H1 (cell line): ENCODE results near the gene BTBD9. TPM values are rescaled to one million over a fixed set of nuclear protein-coding genes. Genes with fewer than 3 reads are reported as not detected.

Source experiments
- CTCF ChIA-PET: fragments of 300-600 bp; sonication (Branson Sonifier 250); formaldehyde crosslinking; loops from one replicate; lab custom pipeline; 2021; ENCODE audit not compliant: partially characterized antibody; lab: Charles Lee
- POLR2A ChIA-PET: fragments of 300-600 bp; sonication (Branson Sonifier 250); formaldehyde crosslinking; loops from one replicate; lab custom pipeline; 2021; ENCODE audit warnings: inconsistent platforms; ENCODE audit not compliant: partially characterized antibody; lab: Charles Lee
- DNase-seq, 2 experiments: peaks; one replicate each; pipeline versions ENCODE4 v3.0.0 to v3.0.0-alpha.2; 2010 to 2022; ENCODE audit warnings: low spot score in 2 of 2, low read depth in 1 of 2, mixed read lengths in 1 of 2
- FAIRE-seq: peaks from 2 replicates; lab custom pipeline; 2011; peaks lifted over from hg19 to GRCh38; lab: Jason Lieb, UNC
- H2AFZ ChIP-seq: 2 replicates; pipeline ENCODE4 v1.8.1; 2012; ENCODE audit warnings: low read length, inconsistent platforms
- H2AK5ac ChIP-seq: 2 replicates; pipeline ENCODE4 v1.6.1; 2013; ENCODE audit warnings: low read depth, low read length
- H2BK120ac ChIP-seq: replicated peaks from 2 replicates; pipeline ENCODE3; 2013; ENCODE audit warnings: low read depth, low read length, inconsistent platforms
- H2BK12ac ChIP-seq: 2 replicates; pipeline ENCODE4 v1.6.1; 2013; ENCODE audit warnings: low read depth, low read length
- H2BK15ac ChIP-seq: 2 replicates; pipeline ENCODE4 v1.6.1; 2013; ENCODE audit warnings: low read length
- H2BK20ac ChIP-seq: 2 replicates; pipeline ENCODE4 v1.6.1; 2013; ENCODE audit warnings: low read length
- H2BK5ac ChIP-seq: 2 replicates; pipeline ENCODE4 v1.6.1; 2013; ENCODE audit warnings: low read depth, low read length
- H3K14ac ChIP-seq: 2 replicates; pipeline ENCODE4 v1.6.1; 2013; ENCODE audit warnings: inconsistent platforms; ENCODE audit not compliant: insufficient read length
- H3K18ac ChIP-seq: 2 replicates; pipeline ENCODE4 v1.6.1; 2013; ENCODE audit warnings: low read length; ENCODE audit errors: extremely low read depth
- H3K23ac ChIP-seq: 2 replicates; pipeline ENCODE4 v1.6.1; 2013; ENCODE audit warnings: inconsistent platforms; ENCODE audit not compliant: insufficient read length
- H3K23me2 ChIP-seq: 2 replicates; pipeline ENCODE4 v1.6.1; 2013; ENCODE audit warnings: low read depth, low read length
- H3K27ac ChIP-seq: 2 replicates; pipeline ENCODE4 v1.6.1; 2011; ENCODE audit warnings: low read depth, low read length, inconsistent platforms
- H3K27me3 ChIP-seq, 4 experiments: replicated peaks in 1 of 4; 1 replicate in 1 of 4; 2 replicates in 3 of 4; pipeline versions ENCODE4 v1.6.1 to v1.8.1; 2011 to 2013; ENCODE audit warnings: low read length in 3 of 4, mild to moderate bottlenecking in 3 of 4, inconsistent platforms in 2 of 4, mixed read lengths in 2 of 4, moderate library complexity in 1 of 4; ENCODE audit not compliant: control insufficient read depth in 3 of 4, insufficient read depth in 3 of 4; ENCODE audit errors: extremely low read depth in 1 of 4
- H3K36me3 ChIP-seq, 4 experiments: 2 replicates each; pipeline versions ENCODE4 v1.6.1 to v1.8.1; 2011 to 2013; ENCODE audit warnings: mild to moderate bottlenecking in 4 of 4, low read length in 3 of 4, moderate library complexity in 2 of 4, control low read depth in 1 of 4, inconsistent platforms in 1 of 4; ENCODE audit not compliant: insufficient read depth in 4 of 4, control insufficient read depth in 2 of 4
- H3K4ac ChIP-seq: replicated peaks from 2 replicates; pipeline ENCODE3; 2013; ENCODE audit warnings: low read length, low read depth, mixed read lengths, inconsistent platforms; ENCODE audit not compliant: insufficient read length
- H3K4me1 ChIP-seq, 4 experiments: replicated peaks in 1 of 4; 1 replicate in 1 of 4; 2 replicates in 3 of 4; pipeline versions ENCODE4 v1.6.1 to v1.8.1; 2011 to 2013; ENCODE audit warnings: low read length in 3 of 4, inconsistent platforms in 2 of 4, mixed read lengths in 1 of 4; ENCODE audit not compliant: insufficient read depth in 4 of 4, control insufficient read depth in 3 of 4
- H3K4me2 ChIP-seq, 2 experiments: 2 replicates each; pipeline versions ENCODE4 v1.6.1 to v1.8.1; 2011 to 2013; ENCODE audit warnings: low read depth in 2 of 2, low read length in 2 of 2, control low read depth in 1 of 2, inconsistent platforms in 1 of 2, mild to moderate bottlenecking in 1 of 2; ENCODE audit not compliant: insufficient read depth in 1 of 2
- H3K4me3 ChIP-seq, 4 experiments: fragments of 200-600, 300-600 bp in 1 of 4; sonication (generic), shearing (Covaris generic), sonication (Bioruptor Twin) in 1 of 4; 2 replicates each; pipeline versions ENCODE4 v1.5.1 to v1.8.1; 2011 to 2016; ENCODE audit warnings: low read length in 4 of 4, low read depth in 3 of 4, control low read depth in 2 of 4, inconsistent platforms in 2 of 4, mild to moderate bottlenecking in 2 of 4, mixed read lengths in 1 of 4, moderate library complexity in 1 of 4; ENCODE audit not compliant: insufficient read depth in 2 of 4; ENCODE audit errors: extremely low read depth in 1 of 4
- H3K56ac ChIP-seq: replicated peaks from 2 replicates; pipeline ENCODE3; 2013; ENCODE audit warnings: low read depth, mild to moderate bottlenecking, mixed read lengths, low read length, inconsistent platforms; ENCODE audit not compliant: insufficient read length
- H3K79me1 ChIP-seq: 2 replicates; pipeline ENCODE4 v1.6.1; 2013; ENCODE audit warnings: low read depth, low read length, control low read depth
- H3K79me2 ChIP-seq, 2 experiments: 2 replicates each; pipeline versions ENCODE4 v1.6.1 to v1.8.1; 2012 to 2013; ENCODE audit warnings: low read length in 2 of 2, mild to moderate bottlenecking in 2 of 2, inconsistent platforms in 1 of 2; ENCODE audit not compliant: insufficient read depth in 2 of 2, control insufficient read depth in 1 of 2
- H3K9ac ChIP-seq, 4 experiments: replicated peaks in 1 of 4; 1 replicate in 1 of 4; 2 replicates in 3 of 4; pipeline versions ENCODE4 v1.6.1 to v1.8.1; 2011 to 2013; ENCODE audit warnings: low read depth in 3 of 4, low read length in 3 of 4, control low read depth in 2 of 4, mild to moderate bottlenecking in 2 of 4, moderate library complexity in 2 of 4, inconsistent platforms in 1 of 4; ENCODE audit errors: extremely low read depth in 1 of 4
- H3K9me3 ChIP-seq, 2 experiments: 2 replicates each; pipeline versions ENCODE4 v1.6.1 to v1.8.1; 2012 to 2013; ENCODE audit warnings: mild to moderate bottlenecking in 2 of 2, moderate library complexity in 2 of 2, control low read depth in 1 of 2, inconsistent platforms in 1 of 2, low read depth in 1 of 2, low read length in 1 of 2, mixed read lengths in 1 of 2; ENCODE audit not compliant: insufficient read depth in 2 of 2
- H4K20me1 ChIP-seq, 2 experiments: replicated peaks in 1 of 2; 2 replicates each; pipeline versions ENCODE3 to v1.8.1; 2011 to 2013; ENCODE audit warnings: inconsistent platforms in 2 of 2, low read length in 2 of 2, mild to moderate bottlenecking in 1 of 2; ENCODE audit not compliant: insufficient read depth in 2 of 2, control insufficient read depth in 1 of 2
- H4K5ac ChIP-seq: 2 replicates; pipeline ENCODE4 v1.6.1; 2013; ENCODE audit warnings: low read length, low read depth, mixed read lengths, inconsistent platforms; ENCODE audit not compliant: insufficient read length
- H4K8ac ChIP-seq: 2 replicates; pipeline ENCODE4 v1.8.0; 2013; ENCODE audit warnings: mild to moderate bottlenecking, moderate library complexity, low read length, inconsistent platforms; ENCODE audit not compliant: insufficient read depth; ENCODE audit errors: extremely low read depth
- H4K91ac ChIP-seq: replicated peaks from 2 replicates; pipeline ENCODE3; 2013; ENCODE audit warnings: low read length, mixed read lengths, inconsistent platforms; ENCODE audit not compliant: insufficient read length
- HDAC6 ChIP-seq: IDR thresholded peaks from one replicate; pipeline ENCODE4 v1.7.1; 2012; ENCODE audit warnings: low read depth, mild to moderate bottlenecking, inconsistent platforms, low read length, moderate library complexity
- KDM4A ChIP-seq: IDR thresholded peaks from one replicate; pipeline ENCODE4 v1.7.1; 2012; ENCODE audit warnings: low read depth, mild to moderate bottlenecking, moderate library complexity, low read length, inconsistent platforms; ENCODE audit not compliant: severe bottlenecking
- MAFK ChIP-seq: IDR thresholded peaks from 2 replicates; pipeline ENCODE4 v1.6.1; 2012; ENCODE audit warnings: low read depth, mild to moderate bottlenecking, improper control_type of control experiment, low read length
- NANOG ChIP-seq: IDR thresholded peaks from 2 replicates; pipeline ENCODE4 v1.6.1; 2011; ENCODE audit warnings: low read length, low read depth, mild to moderate bottlenecking, inconsistent platforms; ENCODE audit not compliant: insufficient read depth, poor library complexity, severe bottlenecking
- SIRT6 ChIP-seq: IDR thresholded peaks from one replicate; pipeline ENCODE4 v1.7.1; 2012; ENCODE audit warnings: low read length, inconsistent platforms
- SIX5 ChIP-seq: IDR thresholded peaks from 2 replicates; pipeline ENCODE4 v1.6.1; 2011; ENCODE audit warnings: mild to moderate bottlenecking, low read depth, low read length
- SRF ChIP-seq: IDR thresholded peaks from 2 replicates; pipeline ENCODE4 v1.6.1; 2011; ENCODE audit warnings: mild to moderate bottlenecking, low read depth, low read length, moderate library complexity
- TCF12 ChIP-seq: IDR thresholded peaks from 2 replicates; pipeline ENCODE4 v1.6.1; 2011; ENCODE audit warnings: low read depth, mild to moderate bottlenecking, low read length
- WGBS, 2 experiments: shearing (Covaris generic) in 1 of 2; methylation state at CpG; one replicate each; pipeline versions ENCODE4 v1.1.6 to v1.1.7; 2013 to 2015; ENCODE audit warnings: low lambda C conversion rate in 2 of 2, mixed read lengths in 2 of 2, inconsistent platforms in 1 of 2, low coverage in 1 of 2, missing lambda C conversion rate in 1 of 2; ENCODE audit not compliant: insufficient replicate concordance in 2 of 2, insufficient coverage in 1 of 2, insufficient read length in 1 of 2; ENCODE audit errors: extremely low coverage in 1 of 2, missing lambda C conversion rate in 1 of 2; 5-methylcytosine and 5-hydroxymethylcytosine counted together
- polyA plus RNA-seq, 7 experiments: library from polyadenylated mRNA; depleted of rRNA in 3 of 7; stranded (reverse) in 5 of 7; unstranded in 2 of 7; fragments of >200 nt in 5 of 7; fragments of 200-250 nt in 2 of 7; gene quantifications; 1 replicate in 5 of 7; 2 replicates in 1 of 7; 4 replicates in 1 of 7; pipeline versions ENCODE4 v1.2.1 to v1.2.3, GENCODE V29; 2011 to 2013; ENCODE audit warnings: missing spikeins in 2 of 7, mixed read lengths in 2 of 7
- total RNA-seq: library from RNA; stranded (reverse); fragmentation: NEBNext Ultra II Directional; extraction: Animal tissue kit (Norgen Biotek cat#: 25700); gene quantifications from 2 replicates; pipeline ENCODE4 v1.2.1, GENCODE V29; 2021
- TF ChIP-seq, protein P1 (sequence below): IDR thresholded peaks from 2 replicates; pipeline ENCODE4 v1.6.1; 2012; ENCODE audit warnings: inconsistent platforms
- TF ChIP-seq, protein P2 (sequence below), 3 experiments: IDR thresholded peaks; 1 replicate in 2 of 3; 2 replicates in 1 of 3; pipeline versions ENCODE4 v1.5.1 to v1.6.1; 2011; ENCODE audit warnings: low read length in 3 of 3, mild to moderate bottlenecking in 3 of 3, inconsistent platforms in 2 of 3, low read depth in 1 of 3, moderate library complexity in 1 of 3; ENCODE audit not compliant: insufficient read depth in 1 of 3; ENCODE audit errors: control extremely low read depth in 1 of 3

The BTBD9 gene
- total and polyA plus RNA-seq, 2 of the 8 experiments (the other 6 are each of a cell fraction or from before 2014, with no cell fraction given): 0.92 to 4.1 TPM

GRCh38 chr6:38406096-38406495, 233.6 kb downstream of the BTBD9 start:
- H3K23me2 ChIP-seq: no peaks in the 10 kb centered on the region
- H3K9ac ChIP-seq: no peak overlapping the region
- H2BK15ac ChIP-seq: no peak overlapping the region
- no peak overlapping the region for H2BK12ac ChIP-seq
- 93% methylated on average over 1 of the region's 1 CpG; no CpG with 5 or more reads in 1 of the 2 experiments for WGBS, 2 experiments
- H3K4me2 ChIP-seq: no peak overlapping the region
- no peak for FAIRE-seq
- H2BK120ac ChIP-seq: no peak overlapping the region
- no peak overlapping the region for H3K56ac ChIP-seq
- H3K9me3 ChIP-seq: no peaks in the 10 kb centered on the region
- no peaks in the 10 kb centered on the region for H4K20me1 ChIP-seq
- ChIA-PET CTCF (interaction anchor here (0.6 to 1.2 kb wide), 3 partner anchors 20 to 163 kb away, joined by 3 to 5 read pairs (median 5); no protein-coding TSS in a partner anchor), POLR2A (no interaction called here)
- no peak overlapping the region for H3K4ac ChIP-seq
- no peaks in the 10 kb centered on the region for H3K79me2 ChIP-seq
- no peak for TF ChIP-seq TCF12
- TF ChIP-seq KDM4A: no peak
- TF ChIP-seq, protein P1, sequence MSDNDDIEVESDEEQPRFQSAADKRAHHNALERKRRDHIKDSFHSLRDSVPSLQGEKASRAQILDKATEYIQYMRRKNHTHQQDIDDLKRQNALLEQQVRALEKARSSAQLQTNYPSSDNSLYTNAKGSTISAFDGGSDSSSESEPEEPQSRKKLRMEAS: no peak
- no peak for TF ChIP-seq SRF
- TF ChIP-seq SIX5: no peak
- TF ChIP-seq, protein P2, sequence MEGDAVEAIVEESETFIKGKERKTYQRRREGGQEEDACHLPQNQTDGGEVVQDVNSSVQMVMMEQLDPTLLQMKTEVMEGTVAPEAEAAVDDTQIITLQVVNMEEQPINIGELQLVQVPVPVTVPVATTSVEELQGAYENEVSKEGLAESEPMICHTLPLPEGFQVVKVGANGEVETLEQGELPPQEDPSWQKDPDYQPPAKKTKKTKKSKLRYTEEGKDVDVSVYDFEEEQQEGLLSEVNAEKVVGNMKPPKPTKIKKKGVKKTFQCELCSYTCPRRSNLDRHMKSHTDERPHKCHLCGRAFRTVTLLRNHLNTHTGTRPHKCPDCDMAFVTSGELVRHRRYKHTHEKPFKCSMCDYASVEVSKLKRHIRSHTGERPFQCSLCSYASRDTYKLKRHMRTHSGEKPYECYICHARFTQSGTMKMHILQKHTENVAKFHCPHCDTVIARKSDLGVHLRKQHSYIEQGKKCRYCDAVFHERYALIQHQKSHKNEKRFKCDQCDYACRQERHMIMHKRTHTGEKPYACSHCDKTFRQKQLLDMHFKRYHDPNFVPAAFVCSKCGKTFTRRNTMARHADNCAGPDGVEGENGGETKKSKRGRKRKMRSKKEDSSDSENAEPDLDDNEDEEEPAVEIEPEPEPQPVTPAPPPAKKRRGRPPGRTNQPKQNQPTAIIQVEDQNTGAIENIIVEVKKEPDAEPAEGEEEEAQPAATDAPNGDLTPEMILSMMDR (IDR thresholded peaks at IDR 0.05; ENCODE audit: control extremely low read depth in 1 of 3, insufficient read depth in 1 of 3, low read depth in 1 of 3, low read length in 3 of 3): no peak
- no peak for TF ChIP-seq NANOG
- TF ChIP-seq SIRT6: no peak
- no peak for TF ChIP-seq MAFK
- TF ChIP-seq HDAC6: no peak
- no peaks in the 10 kb centered on the region for H3K36me3 ChIP-seq
- H3K4me1 ChIP-seq: no peaks in the 10 kb centered on the region
- H4K91ac ChIP-seq: no peak overlapping the region
- no peak overlapping the region for H3K18ac ChIP-seq
- H3K14ac ChIP-seq: no peak overlapping the region
- no peak overlapping the region for H3K27ac ChIP-seq
- no peak overlapping the region for H2BK5ac ChIP-seq
- H4K5ac ChIP-seq: no peak overlapping the region
- H2AFZ ChIP-seq: no peak overlapping the region
- H3K23ac ChIP-seq: no peak overlapping the region
- no peak overlapping the region for H3K4me3 ChIP-seq
- no peak for DNase-seq
- H2AK5ac ChIP-seq: no peak overlapping the region
- H2BK20ac ChIP-seq: no peak overlapping the region
- no peak overlapping the region for H4K8ac ChIP-seq
- no peaks in the 10 kb centered on the region for H3K79me1 ChIP-seq
- H3K27me3 ChIP-seq: no peaks in the 10 kb centered on the region
